Suprapubic skin (tissue), 3 donors: ENCODE results near the gene OXCT1.

ENCODE experiments used
- CTCF ChIP-seq, 2 donors: fragments of 200-600 bp in 1 of 2; fragments of 450-650 bp in 1 of 2; sonication (generic) in 1 of 2; IDR thresholded peaks; one replicate each; pipeline ENCODE4 v1.5.1; 2016 to 2019; ENCODE audit warnings: antibody characterized with exemption in 2 of 2, mild to moderate bottlenecking in 1 of 2, moderate library complexity in 1 of 2
- EP300 ChIP-seq: sonication (generic); formaldehyde crosslinking; IDR thresholded peaks from one replicate; pipeline ENCODE4 v1.6.1; 2017; ENCODE audit warnings: antibody characterized with exemption

- TF ChIP-seq CTCF (IDR thresholded peaks at IDR 0.05) (no peak), EP300 (no peak)
Observed at GRCh38 chr5:41840251-41840650, 30.0 kb downstream of the OXCT1 start.
